ENCODE results near the gene SH3RF2.

- TF ChIP-seq EZH2phosphoT487 (IDR thresholded peaks at IDR 0.05) (no peak), EZH2 (IDR thresholded peaks at IDR 0.05) (no peak)
- TF ChIP-seq, protein P1, sequence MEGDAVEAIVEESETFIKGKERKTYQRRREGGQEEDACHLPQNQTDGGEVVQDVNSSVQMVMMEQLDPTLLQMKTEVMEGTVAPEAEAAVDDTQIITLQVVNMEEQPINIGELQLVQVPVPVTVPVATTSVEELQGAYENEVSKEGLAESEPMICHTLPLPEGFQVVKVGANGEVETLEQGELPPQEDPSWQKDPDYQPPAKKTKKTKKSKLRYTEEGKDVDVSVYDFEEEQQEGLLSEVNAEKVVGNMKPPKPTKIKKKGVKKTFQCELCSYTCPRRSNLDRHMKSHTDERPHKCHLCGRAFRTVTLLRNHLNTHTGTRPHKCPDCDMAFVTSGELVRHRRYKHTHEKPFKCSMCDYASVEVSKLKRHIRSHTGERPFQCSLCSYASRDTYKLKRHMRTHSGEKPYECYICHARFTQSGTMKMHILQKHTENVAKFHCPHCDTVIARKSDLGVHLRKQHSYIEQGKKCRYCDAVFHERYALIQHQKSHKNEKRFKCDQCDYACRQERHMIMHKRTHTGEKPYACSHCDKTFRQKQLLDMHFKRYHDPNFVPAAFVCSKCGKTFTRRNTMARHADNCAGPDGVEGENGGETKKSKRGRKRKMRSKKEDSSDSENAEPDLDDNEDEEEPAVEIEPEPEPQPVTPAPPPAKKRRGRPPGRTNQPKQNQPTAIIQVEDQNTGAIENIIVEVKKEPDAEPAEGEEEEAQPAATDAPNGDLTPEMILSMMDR (IDR thresholded peaks at IDR 0.05): no peak
These were observed 71.6 kb downstream of the SH3RF2 start for GRCh38 chr5:146007989-146008388.

Data from neural progenitor cell (in vitro differentiated cells).